GM19455 (cell line): ENCODE data around the gene TNRC6C.
"Not testable (repeated sequence)": the region's sequence is repeated elsewhere in the genome, so short reads cannot be mapped to it uniquely, and the experiment has no call there.

Experiments used
- ATAC-seq: cut with Tn5 transposase; IDR thresholded peaks from one replicate; pipeline ENCODE4 v1.9.1; 2021; ENCODE audit not compliant: unreplicated experiment

TNRC6C gene

DNA sequence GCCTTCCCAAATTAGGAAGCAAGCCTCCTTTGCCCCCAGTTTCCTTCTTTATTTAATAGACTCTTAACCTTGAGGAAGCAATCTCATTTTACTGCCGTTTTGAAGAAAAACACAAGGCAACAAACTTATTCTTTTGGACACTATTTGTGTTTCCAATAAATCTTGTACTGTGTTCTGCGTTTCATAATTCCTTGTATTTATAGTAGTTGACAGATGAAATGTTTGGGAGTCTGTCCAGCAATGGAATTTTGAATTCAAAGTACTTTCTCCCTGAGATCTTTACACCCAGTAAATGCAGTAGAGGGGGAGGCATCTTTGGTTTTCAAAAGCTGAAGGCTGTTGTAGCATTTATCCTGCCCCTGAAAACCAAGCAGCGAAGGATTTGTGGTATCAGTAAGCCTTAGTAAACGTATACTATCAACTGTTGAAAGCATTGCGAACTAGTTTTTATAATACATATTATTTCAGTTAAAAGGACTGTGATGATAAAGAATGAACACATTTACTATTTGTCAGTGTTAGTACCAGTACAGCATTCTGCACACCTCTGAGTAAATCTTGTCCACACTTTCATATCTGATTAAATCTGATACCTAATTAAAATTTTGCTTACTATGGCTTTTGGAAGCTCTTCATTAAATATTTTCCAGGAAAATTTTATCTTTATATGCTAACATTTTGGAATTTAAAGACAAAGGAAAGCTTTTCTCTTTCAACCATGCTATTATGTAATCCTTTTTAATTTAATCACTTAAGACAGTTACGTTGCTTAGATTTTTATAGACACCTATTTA is 83.1 kb downstream of the TNRC6C start:
- no peak for ATAC-seq

DNA sequence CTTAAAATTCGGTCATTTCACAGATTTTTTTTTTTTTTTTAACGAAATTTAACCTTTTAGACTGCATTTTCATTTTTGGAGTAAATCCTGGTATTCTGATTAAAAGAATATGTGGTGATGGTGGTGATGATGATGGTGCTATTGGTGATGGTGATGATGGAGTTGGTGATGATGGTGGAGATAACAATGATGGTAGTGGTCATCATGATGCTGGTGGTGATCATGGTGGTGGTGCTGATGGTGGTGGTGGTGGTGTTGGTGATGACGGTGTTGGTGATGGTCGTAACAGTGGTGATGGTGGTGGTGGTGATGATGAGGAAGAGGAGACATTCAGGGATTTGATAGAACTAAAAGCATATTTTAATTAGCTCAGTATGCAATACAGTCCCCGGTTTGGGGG is 84.0 kb downstream of the TNRC6C start:
- no peak for ATAC-seq

DNA sequence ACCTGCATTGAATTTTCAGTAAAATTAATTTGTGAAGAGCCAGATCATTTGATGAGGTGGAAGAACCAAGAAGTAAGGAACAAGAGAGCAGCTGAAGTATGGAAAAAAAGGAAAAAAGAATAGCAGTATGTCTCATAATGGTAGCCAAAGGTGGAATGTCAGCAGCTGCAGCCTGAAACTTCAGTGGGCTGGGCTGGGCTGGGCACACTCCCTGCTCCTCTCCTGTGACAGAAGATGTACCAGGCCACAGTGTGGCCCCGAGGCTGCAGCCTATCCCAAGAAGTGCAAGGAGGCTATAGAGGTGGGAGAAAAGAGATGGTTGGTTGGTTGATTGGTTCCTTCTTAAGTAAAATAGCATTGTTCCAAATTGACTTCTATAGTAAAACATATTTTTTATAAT is 84.5 kb downstream of the TNRC6C start:
- no peak for ATAC-seq

DNA sequence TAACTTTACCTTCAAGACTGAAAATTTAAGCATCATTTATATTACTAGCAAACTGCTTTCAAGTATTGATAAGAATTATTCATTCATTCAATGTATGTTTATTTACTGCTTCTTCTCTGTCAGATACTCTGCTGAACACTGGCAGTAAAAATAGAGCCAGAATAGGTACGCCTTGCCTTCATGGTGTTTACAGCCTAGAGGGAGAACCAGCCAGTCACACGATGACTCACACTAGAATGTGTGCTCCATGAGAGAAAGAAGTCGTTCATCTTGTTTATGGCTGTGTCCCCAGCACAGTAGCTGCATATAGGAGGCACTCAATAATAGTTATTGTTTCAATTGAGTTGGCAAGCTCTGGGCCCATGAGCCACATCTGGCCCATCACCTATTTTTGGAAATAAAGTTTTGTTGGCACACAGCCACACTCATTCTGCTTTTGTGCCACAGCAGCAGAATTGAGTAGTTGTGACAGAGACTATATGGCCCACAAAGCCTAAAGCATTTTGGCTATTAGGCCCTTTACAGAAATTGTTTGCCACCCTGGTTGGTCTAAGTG is 85.9 kb downstream of the TNRC6C start:
- ATAC-seq: no peak

DNA sequence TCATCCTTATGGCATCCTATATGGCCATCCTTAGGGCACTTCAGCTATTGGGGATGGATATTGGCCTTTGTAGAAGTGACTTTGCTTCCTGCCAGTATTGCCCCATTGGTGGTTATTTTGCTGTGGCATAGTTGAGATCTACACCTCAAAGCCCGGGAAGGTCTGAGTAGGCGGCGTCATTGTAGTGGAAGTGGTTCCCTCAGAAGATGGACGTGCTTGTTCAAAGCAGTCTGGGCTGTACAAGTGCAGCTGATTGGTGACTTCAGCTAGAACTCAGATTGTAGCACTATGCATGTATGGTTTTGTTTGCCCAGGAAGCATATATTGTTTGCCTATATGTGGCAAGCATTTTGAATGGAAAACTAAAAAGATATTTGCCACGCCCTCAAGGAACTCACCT is 86.8 kb downstream of the TNRC6C start:
- no peak for ATAC-seq

DNA sequence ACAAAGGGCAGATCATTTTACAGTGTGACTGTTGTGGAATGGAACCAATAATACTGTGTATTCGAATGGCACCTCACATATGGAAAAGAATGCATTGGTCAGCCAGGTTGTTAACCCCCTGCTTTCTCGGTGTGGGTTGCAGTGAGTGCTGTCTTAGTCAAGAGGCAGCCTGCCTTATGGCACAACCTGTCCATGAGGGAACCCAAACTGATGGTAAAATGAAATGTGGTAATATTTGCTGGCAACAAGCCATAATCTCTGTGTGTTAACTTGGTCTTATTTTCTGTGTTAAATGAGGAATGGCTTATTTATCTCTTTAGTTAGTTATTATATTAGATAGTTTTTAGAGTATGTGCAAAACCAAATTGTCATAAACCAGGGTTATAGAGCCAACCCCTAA is 88.4 kb downstream of the TNRC6C start:
- no peak for ATAC-seq

DNA sequence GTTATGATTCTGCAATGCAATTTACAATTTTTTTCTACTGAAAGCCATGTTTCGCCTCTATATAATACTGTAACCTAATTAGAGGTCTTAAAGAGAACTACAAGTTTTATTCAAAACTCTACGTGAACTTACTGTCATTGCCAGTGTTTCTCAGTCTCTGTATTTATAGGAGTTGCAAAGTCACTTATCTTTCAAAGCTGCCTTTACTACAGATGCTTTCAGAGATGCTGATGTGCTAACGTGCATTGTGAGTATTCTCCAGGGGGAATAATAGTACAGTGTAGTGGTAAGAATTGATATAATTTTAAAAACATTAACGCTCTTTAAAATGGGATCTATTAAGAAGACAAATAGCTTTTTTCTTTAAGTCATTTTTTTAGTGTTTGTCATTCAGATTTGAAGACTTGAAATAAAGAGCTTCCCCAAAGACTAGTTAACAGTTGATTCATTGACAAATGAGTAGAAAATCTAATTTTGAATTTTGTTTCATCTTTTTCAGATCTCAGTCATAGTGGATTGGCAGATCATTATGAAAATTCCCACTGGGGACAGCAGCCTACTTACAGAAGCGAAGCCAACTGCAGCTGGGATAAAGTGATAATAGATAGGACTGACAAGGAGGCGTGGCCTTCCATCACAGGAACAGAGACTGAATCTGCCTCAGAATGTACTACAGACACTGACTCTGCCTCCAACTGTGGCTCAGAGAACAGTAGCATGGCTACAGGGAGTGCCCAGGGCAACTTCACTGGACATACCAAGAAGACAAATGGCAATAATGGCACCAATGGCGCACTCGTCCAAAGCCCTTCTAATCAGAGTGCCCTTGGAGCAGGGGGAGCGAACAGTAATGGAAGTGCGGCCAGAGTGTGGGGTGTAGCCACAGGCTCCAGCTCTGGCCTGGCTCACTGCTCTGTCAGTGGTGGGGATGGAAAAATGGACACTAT is 90.1 kb downstream of the TNRC6C start:
- ATAC-seq: no peak

DNA sequence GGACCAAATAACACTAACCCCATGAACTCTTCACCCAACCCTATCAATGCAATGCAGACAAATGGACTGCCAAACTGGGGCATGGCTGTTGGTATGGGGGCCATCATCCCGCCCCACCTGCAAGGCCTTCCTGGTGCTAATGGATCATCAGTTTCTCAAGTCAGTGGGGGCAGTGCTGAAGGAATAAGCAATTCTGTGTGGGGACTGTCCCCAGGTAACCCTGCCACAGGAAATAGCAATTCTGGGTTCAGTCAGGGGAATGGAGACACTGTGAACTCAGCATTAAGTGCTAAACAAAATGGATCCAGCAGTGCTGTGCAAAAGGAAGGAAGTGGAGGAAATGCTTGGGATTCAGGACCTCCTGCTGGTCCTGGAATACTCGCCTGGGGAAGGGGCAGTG is 91.1 kb downstream of the TNRC6C start:
- ATAC-seq: no peak

DNA sequence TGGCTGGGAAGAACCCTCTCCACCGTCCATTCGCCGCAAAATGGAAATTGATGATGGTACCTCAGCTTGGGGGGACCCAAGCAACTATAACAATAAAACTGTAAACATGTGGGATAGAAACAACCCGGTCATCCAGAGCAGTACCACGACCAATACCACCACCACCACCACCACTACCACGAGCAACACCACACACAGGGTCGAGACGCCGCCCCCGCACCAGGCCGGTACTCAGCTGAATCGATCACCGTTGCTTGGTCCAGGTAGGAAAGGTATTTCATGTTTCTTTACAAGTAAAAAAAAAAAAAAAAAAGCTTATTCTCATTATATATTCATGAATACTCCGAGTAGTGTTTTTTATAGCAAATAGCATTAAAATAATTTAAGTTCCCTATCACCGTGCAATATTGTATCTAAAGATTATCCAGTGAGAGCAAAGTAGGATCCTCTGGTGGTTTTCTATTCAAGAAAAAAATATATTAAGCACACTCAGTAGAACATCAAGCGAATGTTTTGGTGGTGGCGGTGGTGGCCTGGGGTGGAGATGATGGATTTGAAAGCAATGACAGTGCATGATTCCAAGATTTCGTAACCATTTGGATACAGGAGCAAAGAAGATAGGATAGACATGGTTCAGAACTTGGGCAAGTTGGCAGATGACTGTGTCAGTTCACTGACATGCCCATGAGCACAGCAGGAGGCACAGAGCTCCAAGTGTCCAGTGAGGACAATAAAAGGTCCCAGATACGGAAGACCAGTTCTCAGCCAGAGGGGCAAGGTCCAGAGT is 92.9 kb downstream of the TNRC6C start:
- ATAC-seq: no peak

DNA sequence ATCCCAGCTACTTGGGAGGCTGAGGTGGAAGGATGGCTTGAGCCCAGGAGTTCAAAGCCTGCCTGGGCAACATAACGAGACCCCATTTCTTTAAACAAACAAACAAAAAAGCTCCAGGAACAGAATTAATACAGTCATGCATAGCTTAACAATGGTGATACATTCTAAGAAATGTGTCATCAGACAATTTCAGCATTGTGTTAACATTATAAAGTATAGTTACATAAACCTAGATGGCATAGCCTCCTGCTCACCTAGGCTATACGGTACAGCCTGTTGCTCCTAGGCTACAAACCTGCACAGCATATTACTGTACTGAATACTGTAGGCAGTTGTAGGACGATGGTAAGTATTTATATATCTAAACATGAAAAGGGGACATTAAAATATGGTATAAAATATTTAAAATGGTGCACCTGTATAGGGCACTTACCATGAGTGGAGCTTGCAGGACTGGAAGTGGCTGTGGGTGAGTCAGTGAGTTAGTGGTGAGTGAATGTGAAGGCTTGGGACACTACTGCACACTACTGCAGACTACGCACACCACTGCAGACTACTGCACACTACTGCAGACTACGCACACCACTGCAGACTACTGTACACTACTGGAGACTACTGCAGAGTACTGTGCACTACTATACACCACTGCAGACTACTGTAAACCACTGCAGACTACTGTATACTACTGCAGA is 95.4 kb downstream of the TNRC6C start:
- no peak for ATAC-seq

DNA sequence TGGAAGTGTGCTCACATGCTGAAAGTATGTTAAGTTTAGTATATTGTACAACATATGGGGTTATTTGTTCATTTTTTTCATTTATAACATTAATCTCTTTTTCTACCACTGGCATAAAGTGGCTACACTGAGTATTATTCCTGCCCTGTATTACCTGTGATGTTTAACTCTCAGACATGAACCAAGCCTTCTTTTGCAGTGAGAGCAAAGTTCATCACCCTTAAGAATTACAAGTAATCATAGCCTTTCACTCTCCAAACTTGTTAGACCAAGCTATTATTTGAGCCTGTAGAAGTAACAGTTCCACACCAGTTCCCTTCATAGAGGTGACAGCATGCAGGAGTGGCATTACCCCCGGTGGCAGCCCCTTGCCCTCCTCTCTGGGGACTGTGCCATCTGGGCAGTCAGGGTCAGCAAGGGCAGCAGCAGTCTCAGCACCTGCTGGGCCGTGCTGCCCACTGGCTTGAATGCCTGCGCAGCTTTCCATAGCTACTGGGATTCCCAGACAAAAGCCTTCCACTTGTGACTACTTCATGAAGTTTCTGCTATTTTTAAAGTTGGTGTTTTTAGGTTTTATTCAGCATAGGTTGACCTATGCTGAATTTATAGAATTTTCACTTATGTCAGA is 98.7 kb downstream of the TNRC6C start:
- no peak for ATAC-seq

DNA sequence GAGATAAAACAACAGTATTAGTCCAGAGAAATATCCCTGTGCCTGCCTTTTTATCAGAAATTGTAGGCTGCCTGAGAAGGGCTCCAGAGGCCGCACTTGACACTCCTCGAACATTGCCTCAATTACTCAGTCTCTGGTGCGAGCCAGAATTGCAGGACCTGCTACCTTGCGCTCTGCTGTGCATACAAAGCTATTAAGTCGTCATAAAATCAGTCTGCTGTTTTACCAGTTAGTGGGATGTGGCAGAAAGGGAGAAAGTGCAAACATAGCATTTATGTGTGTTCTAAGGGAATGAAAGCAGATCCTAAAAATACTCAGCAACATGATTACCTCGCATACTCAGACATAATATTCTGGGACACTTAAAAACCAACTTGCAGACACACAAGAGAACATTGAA is 99.5 kb downstream of the TNRC6C start:
- ATAC-seq: no peak

DNA sequence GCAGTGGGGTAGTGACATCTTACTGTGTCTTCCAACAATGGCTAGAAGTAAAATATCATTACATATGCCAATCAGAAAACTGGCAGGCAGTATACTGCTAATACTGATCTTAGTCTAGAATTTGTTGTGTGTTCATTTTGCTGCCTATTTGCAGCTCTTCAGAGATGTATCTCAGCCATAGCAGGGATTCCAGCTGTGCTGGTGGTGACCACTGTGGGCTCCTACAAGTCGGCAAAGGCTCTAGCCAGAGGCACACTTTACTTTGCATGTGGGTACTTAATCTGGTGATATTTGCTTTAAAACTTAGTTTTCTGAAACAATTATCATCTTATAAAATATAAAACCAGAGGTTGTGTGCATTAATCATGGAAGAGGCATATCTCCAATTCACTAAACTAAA is 100.1 kb downstream of the TNRC6C start:
- no peak for ATAC-seq

DNA sequence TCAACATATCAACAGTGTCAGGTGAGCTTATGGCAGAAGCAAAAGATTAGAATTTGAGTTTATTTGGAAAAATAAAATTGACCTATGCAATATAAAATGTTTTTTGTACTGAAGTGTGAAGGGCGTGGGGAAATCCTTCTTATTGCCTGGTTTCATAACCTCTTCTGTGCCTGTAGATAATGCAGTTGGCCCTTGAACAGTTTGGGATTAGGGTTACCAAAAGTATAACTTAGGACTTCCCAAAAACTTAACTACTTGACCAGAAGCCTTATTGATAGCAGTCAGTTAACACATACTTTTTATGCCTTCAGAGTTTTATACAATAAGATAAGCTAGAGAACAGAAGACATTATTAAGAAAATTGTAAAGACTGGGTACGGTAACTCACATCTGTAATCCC is 104.1 kb downstream of the TNRC6C start:
- ATAC-seq: no peak

DNA sequence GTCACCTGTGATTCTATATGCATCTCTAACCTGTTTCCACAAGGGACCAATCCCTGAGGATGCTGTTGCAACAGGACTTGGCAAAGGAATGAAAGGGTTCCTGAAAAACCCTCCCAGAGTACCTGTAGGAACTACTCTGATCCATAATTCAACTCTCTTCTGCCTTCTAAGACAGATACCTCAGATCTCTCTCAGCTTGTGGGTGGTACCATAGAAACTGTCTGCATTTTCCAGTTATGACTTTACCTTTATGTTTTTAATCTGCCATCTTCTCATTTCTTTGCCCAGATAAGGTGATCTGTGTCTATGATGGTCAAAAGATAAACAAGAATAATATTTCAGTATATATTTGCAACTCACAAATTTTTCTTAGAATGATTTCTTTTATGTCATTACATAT is 105.0 kb downstream of the TNRC6C start:
- ATAC-seq: no peak

DNA sequence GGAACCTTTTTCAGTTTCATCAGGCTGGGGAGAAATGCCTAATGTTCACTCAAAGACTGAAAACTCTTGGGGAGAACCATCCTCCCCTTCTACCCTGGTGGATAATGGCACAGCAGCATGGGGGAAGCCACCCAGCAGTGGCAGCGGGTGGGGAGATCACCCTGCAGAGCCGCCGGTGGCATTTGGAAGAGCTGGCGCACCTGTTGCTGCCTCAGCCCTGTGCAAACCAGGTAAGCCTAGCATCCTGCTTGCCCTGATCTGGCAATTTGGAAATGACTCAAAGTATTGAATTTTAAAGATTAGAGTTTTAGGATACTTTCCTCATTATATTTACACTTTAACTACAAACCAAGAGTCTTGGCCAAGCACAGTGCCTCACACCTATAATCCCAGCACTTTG is 106.2 kb downstream of the TNRC6C start:
- ATAC-seq: no peak

DNA sequence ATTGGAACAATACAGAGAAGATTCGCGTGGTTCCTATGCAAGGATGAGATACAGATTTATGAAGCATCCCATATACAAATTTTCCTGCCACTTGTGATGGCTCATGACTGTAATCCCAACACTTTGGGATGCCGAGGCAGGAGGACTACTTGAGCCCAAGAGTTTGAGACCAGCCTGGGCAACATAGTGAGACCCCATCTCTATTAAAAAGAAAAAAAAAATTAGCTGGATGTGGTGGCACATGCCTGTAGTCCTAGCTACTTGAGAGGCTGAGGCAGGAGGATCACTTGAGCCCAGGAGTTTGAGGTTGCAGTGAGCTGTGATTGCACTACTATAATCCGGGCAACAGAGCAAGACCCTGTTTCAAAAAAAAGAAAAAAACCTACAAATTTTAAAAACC is 108.5 kb downstream of the TNRC6C start:
- not testable (repeated sequence) for ATAC-seq

DNA sequence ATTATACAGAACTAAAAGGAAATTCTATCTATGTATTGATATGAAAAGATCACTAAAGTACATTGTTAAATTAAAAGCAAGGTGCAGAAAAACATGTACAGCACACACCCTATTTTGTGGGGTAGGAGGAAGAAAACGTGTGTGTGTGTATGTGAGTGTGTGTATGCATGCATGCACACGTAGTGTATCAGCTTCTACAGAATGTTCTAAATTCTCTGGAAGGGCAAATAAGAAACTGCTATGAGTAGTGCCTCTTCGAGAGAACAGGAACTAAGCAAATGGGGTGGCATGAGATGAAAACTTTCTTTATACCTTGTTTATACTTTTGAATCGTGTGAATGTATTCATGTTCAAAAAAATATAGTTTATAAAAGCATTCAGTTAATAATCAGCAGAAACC is 111.2 kb downstream of the TNRC6C start:
- no peak for ATAC-seq

DNA sequence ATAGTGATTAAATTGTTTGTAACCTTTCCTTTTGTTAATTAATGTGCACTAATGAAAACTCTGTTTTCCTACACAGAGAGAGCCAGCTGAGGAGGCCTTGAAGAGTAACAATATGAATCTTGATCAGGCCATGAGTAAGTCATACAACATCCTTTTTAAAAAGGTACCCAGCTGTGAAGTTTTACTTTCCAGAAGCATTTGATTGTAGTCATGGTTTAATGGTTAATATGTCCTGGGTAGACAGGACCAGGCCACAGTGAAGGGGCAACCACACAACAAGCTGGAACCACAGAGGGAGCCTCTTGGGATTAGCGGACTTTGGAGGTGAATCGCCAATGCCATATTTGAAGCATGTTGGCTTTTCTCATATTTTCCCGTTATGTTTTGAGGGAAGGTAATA is 114.5 kb downstream of the TNRC6C start:
- ATAC-seq: no peak

DNA sequence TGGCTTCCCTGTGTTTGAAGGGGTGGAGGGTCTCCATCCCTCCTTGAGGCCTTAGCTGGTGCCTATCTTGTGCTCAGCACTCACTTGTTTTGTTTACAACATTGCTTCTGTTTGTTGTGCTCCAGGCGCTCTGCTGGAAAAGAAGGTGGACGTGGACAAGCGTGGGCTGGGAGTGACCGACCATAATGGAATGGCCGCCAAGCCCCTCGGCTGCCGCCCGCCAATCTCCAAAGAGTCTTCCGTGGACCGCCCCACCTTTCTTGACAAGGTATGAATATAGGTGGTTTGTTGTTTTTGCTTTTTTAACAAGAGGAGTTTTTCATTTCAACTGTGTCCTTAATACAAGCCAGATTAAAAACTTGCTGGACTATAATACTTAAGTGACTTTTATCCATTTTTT is 116.5 kb downstream of the TNRC6C start:
- ATAC-seq: no peak
